CD4-positive, CD25-positive, alpha-beta regulatory T cell (primary cell): ENCODE results near the gene MESD. TPM values are rescaled to one million over a fixed set of nuclear protein-coding genes. Genes with fewer than 3 reads are reported as not detected.
A peak's percentile ranks its signal among the peaks of the same experiment; 100 is the strongest.

ENCODE experiments used
- ATAC-seq, 2 donors: fragments of 150-1000 bp; cut with Tn5 transposase; one replicate each; pipeline ENCODE4 v1.10.0; 2021; ENCODE audit warnings: low read depth in 2 of 2, moderate number of reproducible peaks in 2 of 2, moderate library complexity in 1 of 2
- DNase-seq, 3 donors: peaks; one replicate each; pipeline versions ENCODE4 v3.0.0 to v3.0.0-alpha.2; 2012 to 2022; ENCODE audit warnings: mixed read lengths in 1 of 3
- H3K27ac ChIP-seq: one replicate; pipeline ENCODE4 v1.7.0; 2013; ENCODE audit warnings: mild to moderate bottlenecking, low read length; ENCODE audit not compliant: insufficient read depth, poor library complexity, severe bottlenecking
- H3K27me3 ChIP-seq: one replicate; pipeline ENCODE4 v1.7.0; 2013; ENCODE audit warnings: low read length; ENCODE audit not compliant: control insufficient read depth, insufficient read depth
- H3K36me3 ChIP-seq: one replicate; pipeline ENCODE4 v1.7.0; 2013; ENCODE audit warnings: mild to moderate bottlenecking, low read length, moderate library complexity; ENCODE audit not compliant: control insufficient read depth, insufficient read depth
- H3K4me1 ChIP-seq: 2 replicates; pipeline ENCODE4 v1.7.0; 2013; ENCODE audit warnings: mild to moderate bottlenecking, low read length; ENCODE audit not compliant: insufficient read depth, control insufficient read depth, poor library complexity, severe bottlenecking
- H3K4me3 ChIP-seq: one replicate; pipeline ENCODE4 v1.7.0; 2013; ENCODE audit warnings: low read depth, mild to moderate bottlenecking, low read length, moderate library complexity
- H3K9me3 ChIP-seq, 2 experiments: 1 replicate in 1 of 2; 2 replicates in 1 of 2; pipeline ENCODE4 v1.7.0; 2013; ENCODE audit warnings: low read length in 2 of 2, mild to moderate bottlenecking in 1 of 2, moderate library complexity in 1 of 2; ENCODE audit not compliant: control insufficient read depth in 2 of 2
- H3K27ac Mint-ChIP-seq, 3 donors: one replicate each; pipeline ENCODE4 v1.8.0; 2020 to 2022; ENCODE audit warnings: mild to moderate bottlenecking in 3 of 3, mixed read lengths in 3 of 3, moderate library complexity in 2 of 3
- H3K27me3 Mint-ChIP-seq: one replicate; pipeline ENCODE4 v1.8.0; 2022; ENCODE audit warnings: mild to moderate bottlenecking, mixed read lengths
- H3K36me3 Mint-ChIP-seq: one replicate; pipeline ENCODE4 v1.8.0; 2020; ENCODE audit warnings: mixed read lengths
- H3K4me1 Mint-ChIP-seq, 4 donors: one replicate each; pipeline ENCODE4 v1.8.0; 2020 to 2022; ENCODE audit warnings: mixed read lengths in 4 of 4, mild to moderate bottlenecking in 1 of 4
- H3K4me3 Mint-ChIP-seq, 4 donors: one replicate each; pipeline ENCODE4 v1.8.0; 2020 to 2022; ENCODE audit warnings: mild to moderate bottlenecking in 4 of 4, mixed read lengths in 4 of 4, moderate library complexity in 3 of 4
- H3K9me3 Mint-ChIP-seq, 7 donors: one replicate each; pipeline ENCODE4 v1.8.0; 2020 to 2022; ENCODE audit warnings: mixed read lengths in 7 of 7, mild to moderate bottlenecking in 3 of 7, moderate library complexity in 2 of 7
- polyA plus RNA-seq, 4 donors: library from polyadenylated mRNA; unstranded; fragments of 300-500 nt; fragmentation: Illumina TruSeq; gene quantifications; one replicate each; pipeline ENCODE4 v1.2.3, GENCODE V29; 2021
- total RNA-seq: library from RNA; stranded (reverse); gene quantifications from one replicate; pipeline ENCODE4 v1.2.3, GENCODE V29; 2022

The MESD gene
- total and polyA plus RNA-seq, 5 donors from 2014 or later, result 18.4 to 34.1 (median 29.7) TPM

- no peak for ATAC-seq
- Mint-ChIP-seq H3K4me3 (peak overlapping the region; percentile 97 to 99 (median 99)), H3K27me3 (no peaks in the 10 kb centered on the region), H3K9me3 (no peaks in the 10 kb centered on the region), H3K27ac (peak overlapping the region; percentile 99 to 100 (median 99)), H3K36me3 (peaks cover 12% of the 10 kb centered on the region), H3K4me1 (peaks cover 44 to 83% (median 65%) of the 10 kb centered on the region in 4 donors)
- Histone ChIP-seq H3K4me1 (peaks cover 56% of the 10 kb centered on the region), H3K27ac (no peak overlapping the region), H3K27me3 (no peaks in the 10 kb centered on the region), H3K4me3 (peak overlapping the region; percentile 97), H3K9me3 (no peaks in the 10 kb centered on the region), H3K36me3 (peaks cover 5% of the 10 kb centered on the region)
- no peak for DNase-seq
These were observed 1.3 kb downstream of the MESD start for GRCh38 chr15:80988148-80988796.

GRCh38 chr15:80986487-80986886 lies 3.1 kb downstream of the MESD start:
- Mint-ChIP-seq H3K36me3 (peaks cover 20% of the 10 kb centered on the region), H3K9me3 (no peaks in the 10 kb centered on the region), H3K27ac (peak overlapping the region; percentile 29 to 80 (median 40)), H3K4me3 (peak overlapping the region in 3 of 4 donors; percentile 59 to 70 (median 66)), H3K4me1 (peaks cover 47 to 86% (median 69%) of the 10 kb centered on the region in 4 donors), H3K27me3 (no peaks in the 10 kb centered on the region)
- no peaks in the 10 kb centered on the region for H3K27me3 ChIP-seq
- DNase-seq (no peak), ATAC-seq (no peak)
- H3K9me3 ChIP-seq, result no peaks in the 10 kb centered on the region
- H3K36me3 ChIP-seq, result peaks cover 14% of the 10 kb centered on the region
- no peak overlapping the region for H3K4me3 ChIP-seq
- H3K27ac ChIP-seq, result no peak overlapping the region
- H3K4me1 ChIP-seq, result peaks cover 52% of the 10 kb centered on the region

GRCh38 chr15:80985981-80986380 lies 3.6 kb downstream of the MESD start:
- Histone ChIP-seq H3K27me3 (no peaks in the 10 kb centered on the region), H3K27ac (no peak overlapping the region), H3K4me3 (no peak overlapping the region), H3K9me3 (no peaks in the 10 kb centered on the region), H3K4me1 (peaks cover 47% of the 10 kb centered on the region), H3K36me3 (peaks cover 14% of the 10 kb centered on the region)
- no peaks in the 10 kb centered on the region for H3K27me3 Mint-ChIP-seq
- DNase-seq (no peak), ATAC-seq (no peak)
- H3K4me3 Mint-ChIP-seq, result peak overlapping the region in 2 of 4 donors; percentile 39 to 59
- peak overlapping the region in 1 of 3 donors; percentile 1 for H3K27ac Mint-ChIP-seq
- no peaks in the 10 kb centered on the region for H3K9me3 Mint-ChIP-seq
- H3K4me1 Mint-ChIP-seq, result peaks cover 44 to 81% (median 64%) of the 10 kb centered on the region in 4 donors
- H3K36me3 Mint-ChIP-seq, result peaks cover 20% of the 10 kb centered on the region

- peaks cover 41 to 73% (median 61%) of the 10 kb centered on the region in 4 donors for H3K4me1 Mint-ChIP-seq
- Histone ChIP-seq H3K9me3 (no peaks in the 10 kb centered on the region), H3K4me3 (peak overlapping the region; percentile 21), H3K36me3 (peaks cover 23% of the 10 kb centered on the region), H3K27ac (no peak overlapping the region), H3K27me3 (no peaks in the 10 kb centered on the region), H3K4me1 (peaks cover 36% of the 10 kb centered on the region)
- H3K27me3 Mint-ChIP-seq, result no peaks in the 10 kb centered on the region
- ATAC-seq, result no peak
- DNase-seq, result no peak
- H3K9me3 Mint-ChIP-seq, result no peaks in the 10 kb centered on the region
- H3K27ac Mint-ChIP-seq, result peak overlapping the region; percentile 42 to 74 (median 56)
- H3K36me3 Mint-ChIP-seq, result peaks cover 25% of the 10 kb centered on the region
- H3K4me3 Mint-ChIP-seq, result peak overlapping the region in 2 of 4 donors; percentile 36 to 65
These were observed 4.8 kb downstream of the MESD start for GRCh38 chr15:80984856-80985255.

GRCh38 chr15:80982839-80983238 lies 6.8 kb downstream of the MESD start:
- H3K27me3 ChIP-seq, result no peaks in the 10 kb centered on the region
- no peak overlapping the region for H3K27ac ChIP-seq
- H3K36me3 Mint-ChIP-seq, result peaks cover 35% of the 10 kb centered on the region
- no peak overlapping the region for H3K27ac Mint-ChIP-seq
- no peak for DNase-seq
- H3K27me3 Mint-ChIP-seq, result no peaks in the 10 kb centered on the region
- peaks cover 24 to 67% (median 55%) of the 10 kb centered on the region in 4 donors for H3K4me1 Mint-ChIP-seq
- H3K9me3 Mint-ChIP-seq, result no peaks in the 10 kb centered on the region
- H3K4me3 ChIP-seq, result no peak overlapping the region
- peaks cover 20% of the 10 kb centered on the region for H3K4me1 ChIP-seq
- H3K4me3 Mint-ChIP-seq, result peak overlapping the region in 1 of 4 donors; percentile 70
- no peak for ATAC-seq
- H3K9me3 ChIP-seq, result no peaks in the 10 kb centered on the region
- H3K36me3 ChIP-seq, result peaks cover 41% of the 10 kb centered on the region

GRCh38 chr15:80982205-80982604 lies 7.4 kb downstream of the MESD start:
- ATAC-seq (no peak), DNase-seq (peak in 1 of 3 donors; percentile 34)
- no peaks in the 10 kb centered on the region for H3K27me3 ChIP-seq
- no peaks in the 10 kb centered on the region for H3K27me3 Mint-ChIP-seq
- peaks cover 41% of the 10 kb centered on the region for H3K36me3 ChIP-seq
- peaks cover 39% of the 10 kb centered on the region for H3K36me3 Mint-ChIP-seq
- H3K4me3 ChIP-seq, result no peak overlapping the region
- H3K4me1 ChIP-seq, result peaks cover 14% of the 10 kb centered on the region
- H3K9me3 ChIP-seq, result no peaks in the 10 kb centered on the region
- H3K4me3 Mint-ChIP-seq, result peak overlapping the region in 1 of 4 donors; percentile 70
- H3K9me3 Mint-ChIP-seq, result no peaks in the 10 kb centered on the region
- H3K27ac ChIP-seq, result no peak overlapping the region
- H3K4me1 Mint-ChIP-seq, result peaks cover 25 to 70% (median 58%) of the 10 kb centered on the region in 4 donors
- H3K27ac Mint-ChIP-seq, result peak overlapping the region; percentile 24 to 82 (median 33)

GRCh38 chr15:80979538-80980200 lies 9.9 kb downstream of the MESD start:
- Histone ChIP-seq H3K36me3 (peaks cover 36% of the 10 kb centered on the region), H3K9me3 (no peaks in the 10 kb centered on the region), H3K4me1 (no peaks in the 10 kb centered on the region), H3K27ac (no peak overlapping the region), H3K27me3 (no peaks in the 10 kb centered on the region), H3K4me3 (no peak overlapping the region)
- no peak for ATAC-seq
- DNase-seq, result no peak
- no peaks in the 10 kb centered on the region for H3K9me3 Mint-ChIP-seq
- peak overlapping the region; percentile 64 to 79 (median 65) for H3K27ac Mint-ChIP-seq
- H3K27me3 Mint-ChIP-seq, result no peaks in the 10 kb centered on the region
- peaks cover 36% of the 10 kb centered on the region for H3K36me3 Mint-ChIP-seq
- H3K4me3 Mint-ChIP-seq, result no peak overlapping the region
- H3K4me1 Mint-ChIP-seq, result peaks cover 25 to 68% (median 51%) of the 10 kb centered on the region in 4 donors
